ENCODE results near the gene PSG6.
"Not testable (repeated sequence)": the region's sequence is repeated elsewhere in the genome, so short reads cannot be mapped to it uniquely, and the experiment has no call there.

- TF ChIP-seq, protein P1, sequence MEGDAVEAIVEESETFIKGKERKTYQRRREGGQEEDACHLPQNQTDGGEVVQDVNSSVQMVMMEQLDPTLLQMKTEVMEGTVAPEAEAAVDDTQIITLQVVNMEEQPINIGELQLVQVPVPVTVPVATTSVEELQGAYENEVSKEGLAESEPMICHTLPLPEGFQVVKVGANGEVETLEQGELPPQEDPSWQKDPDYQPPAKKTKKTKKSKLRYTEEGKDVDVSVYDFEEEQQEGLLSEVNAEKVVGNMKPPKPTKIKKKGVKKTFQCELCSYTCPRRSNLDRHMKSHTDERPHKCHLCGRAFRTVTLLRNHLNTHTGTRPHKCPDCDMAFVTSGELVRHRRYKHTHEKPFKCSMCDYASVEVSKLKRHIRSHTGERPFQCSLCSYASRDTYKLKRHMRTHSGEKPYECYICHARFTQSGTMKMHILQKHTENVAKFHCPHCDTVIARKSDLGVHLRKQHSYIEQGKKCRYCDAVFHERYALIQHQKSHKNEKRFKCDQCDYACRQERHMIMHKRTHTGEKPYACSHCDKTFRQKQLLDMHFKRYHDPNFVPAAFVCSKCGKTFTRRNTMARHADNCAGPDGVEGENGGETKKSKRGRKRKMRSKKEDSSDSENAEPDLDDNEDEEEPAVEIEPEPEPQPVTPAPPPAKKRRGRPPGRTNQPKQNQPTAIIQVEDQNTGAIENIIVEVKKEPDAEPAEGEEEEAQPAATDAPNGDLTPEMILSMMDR (conservative IDR thresholded peaks at IDR 0.05; ENCODE audit: low read length) = not testable (repeated sequence)
- TF ChIP-seq EZH2phosphoT487 (IDR thresholded peaks at IDR 0.05; ENCODE audit: borderline replicate concordance, low read depth, low read length) = not testable (repeated sequence)
These were observed 41.8 kb downstream of the PSG6 start for GRCh38 chr19:42875881-42876280.
